HepG2 (cell line): Measurements from ENCODE around the gene CD80. TPM values are rescaled to one million over a fixed set of nuclear protein-coding genes. Genes with fewer than 3 reads are reported as not detected.

Source experiments
- FOXA3 ChIP-seq: IDR thresholded peaks from 2 replicates; pipeline ENCODE4 v1.6.1; 2016; ENCODE audit warnings: missing genetic modification reagents, missing compliant biosample characterization
- MED13 ChIP-seq: sonication (generic); formaldehyde crosslinking; IDR thresholded peaks from 2 replicates; pipeline ENCODE4 v1.5.0; 2020; ENCODE audit warnings: missing genetic modification reagents
- MEF2D ChIP-seq: sonication (generic); formaldehyde crosslinking; IDR thresholded peaks from 2 replicates; pipeline ENCODE4 v1.5.1; 2020; ENCODE audit warnings: mild to moderate bottlenecking, missing genetic modification reagents
- NFE2L1 ChIP-seq: sonication (generic); formaldehyde crosslinking; IDR thresholded peaks from 2 replicates; pipeline ENCODE4 v1.4.0; 2020; ENCODE audit warnings: missing genetic modification reagents, mild to moderate bottlenecking, borderline replicate concordance
- NR2F2 ChIP-seq: IDR thresholded peaks from 2 replicates; pipeline ENCODE4 v1.6.1; 2012; ENCODE audit warnings: low read depth, inconsistent platforms, borderline replicate concordance
- STAT5B ChIP-seq: sonication (generic); formaldehyde crosslinking; IDR thresholded peaks from 2 replicates; pipeline ENCODE4 v1.4.0; 2020; ENCODE audit warnings: missing genetic modification reagents
- ZNF138 ChIP-seq: sonication (generic); formaldehyde crosslinking; IDR thresholded peaks from 2 replicates; pipeline ENCODE4 v1.5.0; 2020; ENCODE audit warnings: mild to moderate bottlenecking, low read depth, missing genetic modification reagents
- ZNF362 ChIP-seq: sonication (generic); formaldehyde crosslinking; IDR thresholded peaks from 2 replicates; pipeline ENCODE4 v1.4.0; 2020; ENCODE audit warnings: missing genetic modification reagents, mild to moderate bottlenecking, borderline replicate concordance
- ZNF687 ChIP-seq: sonication (generic); formaldehyde crosslinking; IDR thresholded peaks from 2 replicates; pipeline ENCODE4 v1.5.1; 2020; ENCODE audit warnings: mild to moderate bottlenecking, missing genetic modification reagents, moderate library complexity
- polyA plus RNA-seq, 8 experiments: library from polyadenylated mRNA; depleted of rRNA in 3 of 8; stranded (reverse) in 7 of 8; unstranded in 1 of 8; fragments of >200 nt; fragmentation: Illumina TruSeq in 4 of 8; extraction: Trizol in 4 of 8; gene quantifications; 2 replicates each; pipeline versions ENCODE4 v1.2.1 to v1.2.3, GENCODE V29; 2011 to 2016; ENCODE audit warnings: low read depth in 4 of 8, missing spikeins in 1 of 8, mixed read lengths in 1 of 8; ENCODE audit not compliant: insufficient read depth in 1 of 8
- total RNA-seq, 5 experiments: library from RNA; depleted of rRNA; stranded (reverse); fragments of >200 nt; fragmentation: Illumina TruSeq; extraction: Trizol; gene quantifications; 2 replicates each; pipeline ENCODE4 v1.2.3, GENCODE V29; 2016; ENCODE audit warnings: low read depth in 1 of 5
- TF ChIP-seq, protein P1 (sequence below): IDR thresholded peaks from 2 replicates; pipeline ENCODE4 v1.6.1; 2012; ENCODE audit warnings: low read depth, low read length, improper control_type of control experiment

Gene CD80
- total and polyA plus RNA-seq, 2 of the 13 experiments (the other 11 are each of a cell fraction or from before 2014, with no cell fraction given): not detected

GRCh38 chr3:119490153-119490552 is 69.3 kb downstream of the CD80 start (continued):
- TF ChIP-seq STAT5B (no peak), ZNF362 (CRISPR knock-in tag) (no peak), FOXA3 (no peak), NFE2L1 (CRISPR knock-in tag) (no peak), MEF2D (CRISPR knock-in tag) (no peak), NR2F2 (no peak), ZNF687 (CRISPR knock-in tag) (no peak), ZNF138 (CRISPR knock-in tag) (no peak), MED13 (no peak)
- TF ChIP-seq, protein P1, sequence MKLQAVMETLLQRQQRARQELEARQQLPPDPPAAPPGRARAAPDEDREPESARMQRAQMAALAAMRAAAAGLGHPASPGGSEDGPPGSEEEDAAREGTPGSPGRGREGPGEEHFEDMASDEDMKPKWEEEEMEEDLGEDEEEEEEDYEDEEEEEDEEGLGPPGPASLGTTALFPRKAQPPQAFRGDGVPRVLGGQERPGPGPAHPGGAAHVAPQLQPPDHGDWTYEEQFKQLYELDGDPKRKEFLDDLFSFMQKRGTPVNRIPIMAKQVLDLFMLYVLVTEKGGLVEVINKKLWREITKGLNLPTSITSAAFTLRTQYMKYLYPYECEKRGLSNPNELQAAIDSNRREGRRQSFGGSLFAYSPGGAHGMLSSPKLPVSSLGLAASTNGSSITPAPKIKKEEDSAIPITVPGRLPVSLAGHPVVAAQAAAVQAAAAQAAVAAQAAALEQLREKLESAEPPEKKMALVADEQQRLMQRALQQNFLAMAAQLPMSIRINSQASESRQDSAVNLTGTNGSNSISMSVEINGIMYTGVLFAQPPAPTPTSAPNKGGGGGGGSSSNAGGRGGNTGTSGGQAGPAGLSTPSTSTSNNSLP: no peak
